Tibial nerve (tissue), 3 donors: ENCODE measurements around the gene CCDC174.

Experiments used
- CTCF ChIP-seq, 5 experiments: fragments of 200-600 bp in 3 of 5; fragments of 450-650 bp in 2 of 5; sonication (generic) in 3 of 5; IDR thresholded peaks; one replicate each; pipeline ENCODE4 v1.5.1; 2016 to 2019; ENCODE audit warnings: antibody characterized with exemption in 5 of 5, mild to moderate bottlenecking in 3 of 5, moderate library complexity in 2 of 5
- POLR2A ChIP-seq, 2 donors: fragments of 450-650 bp; IDR thresholded peaks; one replicate each; pipeline ENCODE4 v1.6.1; 2017; ENCODE audit warnings: antibody characterized with exemption in 2 of 2, mild to moderate bottlenecking in 2 of 2, moderate library complexity in 2 of 2

GRCh38 chr3:14703128-14703750 is 51.7 kb downstream of the CCDC174 start:
- no peak for TF ChIP-seq POLR2A (IDR thresholded peaks at IDR 0.05)
- TF ChIP-seq CTCF (IDR thresholded peaks at IDR 0.05), result no peak
